HS-27A (cell line): ENCODE data around the gene ERC2.
"Not testable (repeated sequence)": the region's sequence is repeated elsewhere in the genome, so short reads cannot be mapped to it uniquely, and the experiment has no call there.

Source experiments
- DNase-seq: peaks from one replicate; pipeline ENCODE4 v3.0.0-alpha.2; 2012; ENCODE audit warnings: low read depth, missing footprints

Gene ERC2

GRCh38 chr3:55523471-55523870 is 944.8 kb downstream of the ERC2 start:
- no peak for DNase-seq

GRCh38 chr3:55521738-55522421 is 946.4 kb downstream of the ERC2 start:
- no peak for DNase-seq

GRCh38 chr3:55521064-55521737 is 947.1 kb downstream of the ERC2 start:
- no peak for DNase-seq

GRCh38 chr3:55519019-55519418 is 949.2 kb downstream of the ERC2 start:
- no peak for DNase-seq

GRCh38 chr3:55518451-55518850 is 949.8 kb downstream of the ERC2 start:
- DNase-seq = no peak

- no peak for DNase-seq
Observed at GRCh38 chr3:55516392-55517030, 951.8 kb downstream of the ERC2 start.

GRCh38 chr3:55515550-55516246 is 952.6 kb downstream of the ERC2 start:
- no peak for DNase-seq

GRCh38 chr3:55514962-55515361 is 953.3 kb downstream of the ERC2 start:
- DNase-seq = no peak

- DNase-seq = no peak
Observed at GRCh38 chr3:55512571-55513343, 955.5 kb downstream of the ERC2 start.

- peak; percentile 30 for DNase-seq
Observed at GRCh38 chr3:55511895-55512570, 956.2 kb downstream of the ERC2 start.

GRCh38 chr3:55508335-55508734 is 959.9 kb downstream of the ERC2 start:
- no peak for DNase-seq

- DNase-seq = no peak
Observed at GRCh38 chr3:55507808-55508207, 960.5 kb downstream of the ERC2 start.

GRCh38 chr3:55505776-55506175 is 962.5 kb downstream of the ERC2 start:
- no peak for DNase-seq

GRCh38 chr3:55505102-55505501 is 963.2 kb downstream of the ERC2 start:
- not testable (repeated sequence) for DNase-seq

- DNase-seq = no peak
Observed at GRCh38 chr3:55501905-55502304, 966.4 kb downstream of the ERC2 start.

- no peak for DNase-seq
Observed at GRCh38 chr3:55500555-55501330, 967.5 kb downstream of the ERC2 start.

- DNase-seq = no peak
Observed at GRCh38 chr3:55498520-55498919, 969.7 kb downstream of the ERC2 start.

GRCh38 chr3:55497250-55497649 is 971.0 kb downstream of the ERC2 start:
- DNase-seq = no peak

GRCh38 chr3:55494976-55495375 is 973.3 kb downstream of the ERC2 start:
- DNase-seq = no peak

GRCh38 chr3:55492976-55493375 is 975.3 kb downstream of the ERC2 start:
- DNase-seq = no peak
